ENCODE data around the gene SPRR1A.
A peak's percentile ranks its signal among the peaks of the same experiment; 100 is the strongest.

SPRR1A gene

DNA sequence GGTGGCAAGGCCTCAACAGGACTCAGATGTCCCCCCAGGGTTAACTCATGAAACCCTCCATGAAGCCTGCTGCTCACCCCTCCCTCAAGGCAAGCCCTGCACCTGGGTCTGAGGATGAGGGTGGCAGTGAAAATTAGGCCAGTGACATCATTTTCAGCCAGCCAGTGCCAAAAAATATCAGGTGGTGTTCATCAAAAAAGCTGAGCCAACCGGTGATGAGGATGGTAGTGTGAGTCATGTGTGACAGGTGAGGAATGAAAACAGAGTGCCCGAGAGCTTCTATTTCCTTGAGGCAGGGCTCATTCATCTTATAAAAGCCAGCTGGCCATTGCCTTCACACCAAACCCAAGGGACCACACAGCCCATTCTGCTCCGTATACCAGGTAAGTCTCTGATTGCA is at the start of gene SPRR1A:
Gene SPRR1A, plus strand, starts transcription at position 339 of the 400 bp plus-strand sequence. CDS start 1,150 bp downstream, outside the sequence.
- no peak for DNase-seq

GRCh38 chr1:152940614-152941013 is 43.3 kb upstream of the SPRR1A start:
- no peak for DNase-seq

GRCh38 chr1:152941037-152941711 is 42.7 kb upstream of the SPRR1A start:
- no peak for DNase-seq

DNA sequence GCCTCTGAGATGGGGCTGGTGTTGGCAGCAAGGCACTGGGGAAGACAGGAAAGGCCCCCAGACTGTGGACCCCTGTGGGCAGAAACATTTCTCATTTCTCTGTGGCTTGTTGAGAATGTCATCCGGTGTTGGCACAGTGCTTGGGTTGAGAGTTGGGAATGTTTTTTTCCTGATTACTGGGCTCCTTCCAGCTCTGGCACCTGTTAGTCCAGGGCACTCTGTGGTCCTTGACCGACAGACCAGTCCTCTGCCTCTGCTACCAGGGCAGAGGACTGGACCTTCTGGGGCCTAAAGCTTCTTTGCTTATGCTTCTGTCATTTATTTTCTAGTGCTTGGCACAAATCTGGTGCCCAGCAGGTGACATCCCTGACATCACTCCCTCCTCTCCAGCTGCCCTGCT is 41.7 kb upstream of the SPRR1A start:
- DNase-seq: no peak

DNA sequence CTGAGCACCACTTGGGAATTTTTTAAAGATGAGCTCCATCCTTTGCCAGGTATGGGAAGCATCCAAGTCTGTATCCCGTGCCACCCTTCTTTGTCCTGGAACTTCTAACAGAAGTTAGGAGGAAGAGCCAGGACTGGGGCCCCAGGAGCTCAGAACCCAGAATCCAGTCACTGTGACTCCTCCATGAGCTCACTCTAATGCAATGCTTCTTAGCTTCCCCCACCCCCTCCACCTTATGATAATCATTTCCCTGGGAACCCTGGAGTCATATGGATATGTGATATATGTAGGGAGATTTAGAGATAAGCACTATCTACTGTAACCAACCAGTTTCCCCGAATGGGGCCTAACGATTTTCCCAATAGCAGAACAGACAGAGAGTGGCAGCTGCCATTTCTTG is 37.6 kb upstream of the SPRR1A start:
- DNase-seq: no peak

DNA sequence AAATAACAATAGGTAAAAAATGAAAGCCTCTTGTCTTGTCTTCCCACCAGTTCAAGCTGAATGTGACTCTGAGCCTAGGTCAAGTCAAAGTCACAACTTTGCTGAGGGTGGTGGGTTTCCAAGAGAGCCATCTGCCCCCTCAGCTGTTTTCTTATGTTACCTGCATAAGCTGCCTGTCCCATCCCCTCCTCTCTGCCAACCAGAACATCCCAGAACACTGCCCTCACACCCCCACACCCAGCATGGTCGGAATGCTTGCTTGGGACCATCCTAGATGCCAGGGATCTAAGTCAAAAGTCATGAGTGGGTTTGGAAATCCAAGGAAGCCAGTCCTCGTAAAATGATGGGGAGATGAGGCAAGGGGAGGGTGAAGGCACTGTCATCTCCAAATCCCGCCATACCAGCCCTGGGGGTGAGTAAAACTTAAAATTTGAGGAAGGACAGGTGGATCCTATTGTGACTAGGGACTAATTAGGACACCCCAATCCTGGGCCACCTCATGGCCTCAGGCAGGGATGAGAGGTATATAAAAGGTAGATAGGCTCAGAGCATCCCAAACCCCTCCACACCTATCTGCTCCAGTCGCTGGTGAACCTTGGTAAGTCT is 37.1 kb upstream of the SPRR1A start, which contains the start of gene SPRR5:
Gene SPRR5, plus strand, starts transcription at position 556 of the 606 bp plus-strand sequence. CDS start 1,349 bp downstream, outside the sequence.
- no peak for DNase-seq

DNA sequence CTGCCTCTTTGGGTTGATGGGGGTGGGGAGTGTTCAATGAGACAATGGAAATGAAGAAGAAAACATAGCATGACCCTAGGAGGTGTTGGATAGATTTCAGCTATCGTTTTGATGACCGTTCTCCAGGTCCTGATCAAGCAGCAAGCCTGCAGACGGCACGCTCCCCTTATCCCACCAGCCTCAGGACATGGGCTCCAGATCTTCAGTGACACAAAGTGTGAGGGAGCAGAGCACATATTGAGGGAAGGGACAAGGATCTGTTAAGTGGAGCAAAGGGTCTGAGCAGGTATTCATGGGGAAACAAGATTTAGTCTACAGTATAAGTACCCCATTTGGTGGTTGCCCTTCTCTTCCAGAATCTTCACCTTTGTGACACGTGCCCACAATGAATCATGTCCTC is 32.2 kb upstream of the SPRR1A start:
- DNase-seq: no peak

DNA sequence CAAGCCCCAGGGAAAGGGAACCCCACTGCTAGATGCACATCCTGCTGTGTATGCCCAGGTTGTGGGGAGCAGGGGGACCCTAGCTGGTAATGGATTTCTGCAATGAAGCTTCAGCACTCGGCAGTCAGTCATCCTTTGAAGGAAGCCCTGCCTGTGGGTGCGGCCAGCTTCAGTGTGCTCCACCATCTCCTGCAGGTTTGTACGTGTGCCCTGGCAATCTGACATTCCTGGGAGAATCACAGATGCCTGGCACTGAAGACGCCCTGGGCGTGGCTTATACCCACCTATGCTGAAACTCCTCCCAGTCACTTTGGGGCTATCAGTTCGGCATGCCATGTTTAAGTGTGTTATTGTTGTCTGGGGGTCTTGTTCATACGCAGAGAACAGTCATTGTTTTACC is 30.1 kb upstream of the SPRR1A start:
- no peak for DNase-seq

GRCh38 chr1:152954436-152954835 is 29.4 kb upstream of the SPRR1A start:
- no peak for DNase-seq

- DNase-seq: no peak
Observed at GRCh38 chr1:152957561-152957960, 26.3 kb upstream of the SPRR1A start.

DNA sequence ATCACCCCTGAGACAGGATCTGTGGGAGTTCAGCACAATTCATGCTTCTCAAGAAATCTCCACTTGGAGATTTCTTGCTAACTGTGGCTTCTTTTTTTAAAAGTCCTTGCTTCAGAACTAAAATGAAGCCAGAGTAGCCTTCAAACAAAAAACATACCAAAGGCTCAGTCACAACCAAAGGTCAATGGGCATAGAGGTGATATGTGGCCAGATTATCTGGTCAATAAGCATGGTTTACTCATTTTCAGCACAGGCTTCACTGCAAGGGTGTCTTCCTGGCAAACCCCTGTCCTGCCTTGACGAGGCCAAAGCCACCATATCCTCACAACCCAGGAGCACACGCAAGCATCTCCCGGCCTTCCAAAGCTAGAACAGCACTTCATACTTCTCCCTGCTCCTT is 24.6 kb upstream of the SPRR1A start:
- no peak for DNase-seq

- DNase-seq: no peak
Observed at GRCh38 chr1:152959801-152960451, 24.0 kb upstream of the SPRR1A start.

GRCh38 chr1:152960452-152961044 is 23.3 kb upstream of the SPRR1A start:
- no peak for DNase-seq

GRCh38 chr1:152961226-152961891 is 22.5 kb upstream of the SPRR1A start:
- no peak for DNase-seq

DNA sequence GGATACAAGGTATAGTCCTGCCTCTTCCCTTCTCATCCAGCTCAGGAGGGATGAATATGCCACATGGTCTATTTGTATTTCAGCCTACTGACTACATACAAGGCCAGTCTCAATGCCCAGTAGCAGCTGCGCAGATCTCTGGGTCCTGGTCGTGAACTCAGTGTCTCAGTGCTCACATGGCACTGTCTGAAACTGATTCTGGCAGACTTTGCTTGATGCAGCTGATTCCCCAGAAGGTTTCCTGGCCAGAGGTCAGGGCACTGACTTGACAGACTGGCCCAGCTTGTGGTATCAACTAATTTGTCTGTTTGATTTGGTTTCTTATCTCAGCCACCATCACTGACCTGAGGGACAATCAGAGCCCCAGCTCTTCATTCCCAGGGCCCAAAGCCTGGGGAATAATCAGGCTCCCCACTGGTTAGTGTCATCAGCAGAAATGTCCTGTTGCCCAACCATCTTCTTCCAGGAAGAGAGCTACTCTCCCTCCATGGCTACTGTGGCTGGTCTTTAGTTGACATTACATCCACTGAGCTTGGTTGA is 20.9 kb upstream of the SPRR1A start:
- DNase-seq: no peak

DNA sequence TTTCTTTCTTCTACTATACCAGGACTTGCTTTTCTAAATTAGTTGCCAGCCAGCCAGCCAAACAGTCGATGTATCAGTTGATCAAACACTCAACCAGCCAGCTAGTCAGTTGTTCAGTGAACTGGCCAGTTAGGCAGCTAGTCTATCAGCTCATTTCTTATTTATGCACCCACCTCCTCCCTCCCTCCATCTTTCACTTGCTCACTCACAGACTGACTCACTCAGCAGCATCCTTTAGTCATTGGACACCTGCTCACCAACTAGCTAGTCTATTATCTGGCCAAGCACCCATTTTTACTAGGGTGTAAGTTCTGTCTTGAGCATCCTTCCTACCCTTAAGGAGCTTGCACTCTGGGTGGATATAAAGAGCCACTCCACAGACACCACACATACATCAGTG is 19.3 kb upstream of the SPRR1A start:
- DNase-seq: no peak

- DNase-seq: no peak
Observed at GRCh38 chr1:152965853-152966252, 18.0 kb upstream of the SPRR1A start.

- no peak for DNase-seq
Observed at GRCh38 chr1:152967201-152967600, 16.7 kb upstream of the SPRR1A start.

GRCh38 chr1:152968248-152968647 is 15.6 kb upstream of the SPRR1A start:
- peak; percentile 38 for DNase-seq

GRCh38 chr1:152969036-152969435 is 14.8 kb upstream of the SPRR1A start:
- DNase-seq: no peak

DNA sequence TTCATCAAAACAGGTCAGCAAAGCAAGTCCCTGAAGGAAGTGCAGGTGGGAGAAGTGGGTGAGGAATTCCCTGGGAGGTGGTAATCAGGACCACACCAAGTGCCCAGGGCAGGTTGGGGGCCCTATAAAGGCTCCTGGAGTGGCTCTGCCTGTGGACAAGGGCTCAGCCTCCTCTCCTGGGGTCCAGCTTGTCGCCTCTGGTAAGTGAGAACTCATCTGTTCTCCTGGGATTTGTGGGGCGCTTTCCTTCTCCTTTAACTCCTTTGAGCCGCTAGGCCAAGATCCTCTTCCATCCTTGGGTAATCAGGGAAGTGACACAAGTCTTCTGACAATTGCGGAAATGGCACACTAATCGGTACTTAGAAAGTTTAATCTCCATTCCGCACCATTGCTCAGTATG is 13.4 kb upstream of the SPRR1A start, which contains the start of gene SPRR4:
Gene SPRR4, plus strand, starts transcription at position 154 of the 400 bp plus-strand sequence. CDS start 1,243 bp downstream, outside the sequence.
- DNase-seq: no peak

DNA sequence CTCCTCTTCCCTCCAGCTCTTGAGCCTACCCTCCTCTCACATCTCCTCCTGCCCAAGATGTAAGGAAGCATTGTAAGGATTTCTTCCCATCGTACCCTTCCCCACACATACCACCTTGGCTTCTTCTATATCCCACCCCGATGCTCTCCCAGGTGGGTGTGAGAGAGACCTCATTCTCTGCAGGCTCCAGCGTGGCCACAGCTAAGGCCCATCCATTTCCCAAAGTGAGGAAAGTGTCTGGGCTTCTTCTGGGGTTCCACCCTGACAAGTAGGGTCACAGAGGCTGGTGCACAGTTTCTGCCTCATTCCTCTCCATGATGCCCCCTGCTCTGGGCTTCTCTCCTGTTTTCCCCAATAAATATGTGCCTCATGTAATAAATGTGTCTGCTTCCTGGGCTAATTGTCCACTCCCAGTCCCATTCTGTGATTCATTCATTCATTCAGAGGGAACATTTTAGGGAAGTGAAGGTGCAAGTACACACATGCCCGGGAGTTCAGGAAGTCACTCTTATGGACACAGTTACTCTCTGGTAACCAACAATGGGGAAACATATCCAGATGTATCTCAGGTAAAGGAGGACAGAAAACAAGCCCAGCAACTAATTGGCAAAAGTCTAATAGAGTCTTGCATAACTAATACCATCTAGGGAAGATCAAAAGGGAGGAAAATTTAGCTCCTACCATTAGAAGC is 11.5 kb upstream of the SPRR1A start:
- DNase-seq: no peak
